MV-4-11 (cell line): Measurements from ENCODE around the gene RXFP2.

ENCODE experiments used
- DNase-seq: peaks from one replicate; lab custom pipeline; 2025; lab: John Stamatoyannopoulos, UW

RXFP2 gene

DNA sequence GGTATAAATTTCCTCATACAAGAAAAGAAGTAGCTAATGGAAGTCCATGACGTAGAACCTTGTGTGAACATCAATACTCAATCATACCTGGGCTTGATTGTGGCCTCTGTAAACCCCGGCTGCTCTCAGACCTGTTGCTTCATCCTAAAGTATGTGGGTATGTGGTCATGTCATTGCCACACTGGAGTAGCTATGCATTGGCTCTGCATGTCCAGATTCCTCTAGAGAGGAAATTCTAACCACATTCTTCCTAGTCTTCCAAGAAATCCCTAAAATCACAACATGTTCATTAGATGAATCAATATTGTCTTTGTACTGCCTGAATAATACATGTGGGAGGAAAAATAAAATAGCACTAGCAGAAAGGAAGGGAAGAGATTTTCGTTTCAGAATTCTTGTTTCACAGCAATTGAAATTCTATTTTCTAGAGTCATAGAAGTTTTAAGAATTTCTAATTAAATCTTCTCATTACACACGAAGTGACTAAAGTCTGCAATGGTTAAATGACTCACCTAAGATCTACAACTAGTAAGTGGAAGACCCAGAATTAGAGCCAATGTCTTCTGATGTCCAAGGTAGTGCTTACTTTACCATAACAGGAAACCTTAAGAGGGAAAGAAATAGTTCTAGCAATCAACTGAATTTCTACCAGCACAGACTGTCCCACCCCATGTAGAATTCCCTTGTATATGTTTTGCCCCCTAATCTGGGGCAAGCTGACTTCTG, 28.0 kb downstream of the RXFP2 start:
- no peak for DNase-seq

DNA sequence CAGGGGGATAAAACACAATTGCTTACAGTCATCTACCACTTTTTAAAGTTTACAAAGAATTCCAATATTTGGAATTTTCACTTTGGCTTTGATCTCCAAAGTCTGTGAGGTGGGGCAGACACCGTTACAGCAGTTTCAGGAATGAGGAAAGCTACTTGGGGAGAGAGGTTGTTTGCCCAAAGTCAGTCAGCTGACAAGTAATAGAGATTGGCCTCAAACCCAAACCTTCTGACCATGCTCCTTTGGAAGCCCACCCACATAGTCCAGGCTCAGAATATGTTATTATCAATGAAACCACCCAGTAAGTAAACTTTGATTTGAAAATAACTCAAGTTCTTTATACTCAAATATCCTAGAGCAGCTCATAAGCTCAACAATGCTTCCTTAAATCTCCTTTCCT, 29.0 kb downstream of the RXFP2 start:
- no peak for DNase-seq

DNA sequence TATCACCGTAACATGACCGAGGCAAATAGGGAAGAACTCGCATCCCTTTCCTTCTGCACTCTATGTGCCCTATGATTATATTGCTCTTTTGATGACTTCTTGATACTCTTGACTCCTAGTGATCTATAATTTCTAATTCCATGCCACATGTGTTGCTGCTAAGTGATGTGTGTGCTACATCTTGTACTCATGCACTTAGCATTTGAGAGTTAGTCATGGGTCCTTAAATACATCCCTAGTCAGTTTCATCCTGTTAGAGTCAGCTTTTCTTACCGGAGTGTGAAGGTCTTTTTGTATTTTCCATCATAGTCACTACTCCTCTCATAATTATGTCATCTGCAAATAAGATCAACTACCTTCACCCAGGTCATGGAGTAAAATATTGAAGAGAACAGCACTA, 30.2 kb downstream of the RXFP2 start:
- DNase-seq: no peak

DNA sequence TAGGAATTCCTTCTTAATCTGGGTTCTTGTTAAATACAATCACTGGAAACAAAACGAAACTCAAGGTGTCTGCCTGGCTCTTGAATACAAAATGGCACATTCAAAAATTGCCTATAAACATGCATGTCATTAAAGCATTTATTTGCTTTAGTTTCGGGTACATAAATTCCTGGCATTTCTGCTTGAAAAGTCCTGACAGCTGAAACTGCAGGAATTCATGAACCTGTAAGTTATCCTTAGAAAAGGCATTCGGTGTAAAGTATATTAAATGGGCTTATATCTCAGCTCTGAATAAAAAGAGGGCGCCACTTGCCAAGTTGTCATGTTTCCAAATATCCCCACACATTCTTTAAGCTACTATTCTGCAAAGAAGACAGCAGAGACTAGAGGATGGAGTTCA, 32.9 kb downstream of the RXFP2 start:
- no peak for DNase-seq

DNA sequence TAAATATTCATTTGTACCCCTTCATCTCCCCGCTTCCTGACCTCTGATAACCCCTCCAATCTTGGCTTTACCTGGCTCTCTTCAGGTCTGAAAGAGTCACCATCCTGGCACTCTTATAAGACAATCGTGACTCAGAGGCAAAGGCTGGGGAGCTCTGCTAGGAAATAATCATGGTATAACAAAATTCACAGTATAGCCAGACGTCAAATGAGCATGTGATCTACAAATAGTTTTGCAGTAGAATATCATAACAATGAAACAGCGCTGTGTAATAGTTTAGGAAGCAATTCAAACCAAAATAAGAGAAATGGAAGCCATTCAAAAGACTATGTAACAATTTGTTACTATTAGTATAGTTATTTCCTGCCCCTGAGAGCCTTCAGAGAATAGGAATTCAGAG, 34.2 kb downstream of the RXFP2 start:
- no peak for DNase-seq

DNA sequence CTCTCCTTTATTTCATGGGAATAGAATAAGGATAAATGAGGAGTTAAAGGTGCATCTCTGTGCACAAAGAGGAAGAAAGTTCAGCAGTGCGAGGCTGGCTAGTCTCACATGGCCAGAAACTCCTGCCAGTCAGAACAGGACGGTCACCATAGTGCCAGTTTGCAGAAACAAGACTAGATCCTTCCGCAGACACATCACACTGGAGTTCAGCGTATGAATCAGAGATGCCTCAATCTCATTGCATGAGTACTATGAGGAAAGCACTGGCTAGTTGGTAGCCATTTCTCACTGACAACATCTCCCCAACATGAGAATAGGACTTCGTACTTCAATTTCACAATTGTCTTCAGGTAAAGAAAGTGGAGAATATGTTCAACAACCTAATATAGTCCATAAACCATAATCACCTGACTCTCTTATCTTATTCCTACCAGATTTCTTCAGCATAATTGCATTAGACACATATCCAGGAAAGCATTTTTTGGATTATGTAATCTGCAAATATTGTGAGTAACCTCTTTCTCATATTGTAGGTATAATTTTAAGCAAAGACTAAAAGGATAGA, 34.9 kb downstream of the RXFP2 start:
- DNase-seq: no peak

DNA sequence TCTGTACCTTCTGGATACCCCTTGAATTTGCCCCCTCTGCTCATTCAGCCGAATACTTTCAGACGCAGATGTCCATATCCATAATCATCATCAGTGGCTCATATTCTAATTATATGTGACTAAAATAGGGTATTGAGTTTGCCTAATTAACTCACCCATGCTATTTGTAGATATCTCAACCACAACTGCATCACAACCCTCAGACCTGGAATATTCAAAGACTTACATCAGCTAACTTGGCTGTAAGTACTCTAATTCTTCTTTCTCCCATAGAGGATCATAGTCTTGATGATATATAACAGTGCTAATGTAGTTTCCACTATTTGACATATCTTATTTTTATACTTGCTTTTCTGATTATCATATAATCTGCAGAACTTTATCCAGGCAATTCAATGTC, 35.8 kb downstream of the RXFP2 start:
- no peak for DNase-seq

DNA sequence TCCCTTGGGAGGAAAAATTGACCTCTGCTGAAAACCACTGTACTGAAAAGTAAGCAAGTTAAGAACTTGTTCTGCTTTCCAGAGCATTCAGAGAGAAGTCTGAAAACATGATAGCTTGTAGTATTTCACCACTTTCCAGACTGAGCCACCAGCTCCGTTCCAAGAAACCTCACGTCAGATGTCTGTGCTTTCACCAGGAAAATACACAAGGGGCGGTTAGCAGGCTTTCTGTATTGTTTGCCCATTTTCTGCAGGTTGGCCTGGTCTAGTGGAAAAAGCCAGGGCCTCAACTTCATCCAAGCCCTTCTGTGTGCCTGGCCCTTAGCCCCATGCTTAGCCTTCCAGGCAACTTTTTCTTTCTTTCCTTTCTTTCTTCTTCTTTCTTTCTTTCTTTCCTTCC, 36.4 kb downstream of the RXFP2 start:
- peak; percentile 67 for DNase-seq

DNA sequence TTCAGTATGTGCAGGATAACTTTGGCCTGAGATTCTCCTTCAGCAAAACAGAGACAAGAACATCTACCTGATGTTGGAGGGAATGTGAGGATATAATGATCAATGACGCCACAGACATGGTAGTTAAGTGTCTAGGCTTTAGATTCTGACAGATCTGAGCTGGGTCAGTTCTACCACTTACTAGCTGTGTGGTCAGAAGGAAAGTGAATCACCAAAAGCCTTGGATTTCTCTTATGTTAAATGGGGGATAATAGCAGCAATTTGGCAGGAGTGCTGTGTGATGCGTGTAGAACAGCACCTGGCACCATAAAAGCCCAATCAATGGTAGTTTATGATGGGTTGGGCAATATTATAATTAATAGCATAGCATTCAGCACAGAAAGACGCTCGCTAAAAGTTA, 41.7 kb downstream of the RXFP2 start:
- DNase-seq: no peak

DNA sequence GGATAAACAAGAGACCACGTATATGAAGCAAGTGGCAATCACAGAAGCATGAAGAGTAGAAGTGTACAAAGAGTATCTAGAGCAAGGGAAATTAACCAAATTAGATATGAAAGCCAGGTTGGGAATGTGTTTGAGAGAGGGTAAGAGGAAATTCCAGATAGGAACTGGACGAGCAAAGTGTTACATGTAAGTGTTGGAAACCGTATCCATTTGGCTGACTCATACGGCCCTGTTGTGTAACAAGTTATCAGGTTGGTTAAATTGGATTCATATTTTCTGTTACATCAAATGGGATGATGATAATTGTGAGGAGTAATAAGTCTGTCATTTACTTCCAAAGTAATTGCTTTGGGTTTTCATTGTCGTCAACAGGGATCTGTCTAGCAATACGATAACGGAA, 46.7 kb downstream of the RXFP2 start:
- no peak for DNase-seq

DNA sequence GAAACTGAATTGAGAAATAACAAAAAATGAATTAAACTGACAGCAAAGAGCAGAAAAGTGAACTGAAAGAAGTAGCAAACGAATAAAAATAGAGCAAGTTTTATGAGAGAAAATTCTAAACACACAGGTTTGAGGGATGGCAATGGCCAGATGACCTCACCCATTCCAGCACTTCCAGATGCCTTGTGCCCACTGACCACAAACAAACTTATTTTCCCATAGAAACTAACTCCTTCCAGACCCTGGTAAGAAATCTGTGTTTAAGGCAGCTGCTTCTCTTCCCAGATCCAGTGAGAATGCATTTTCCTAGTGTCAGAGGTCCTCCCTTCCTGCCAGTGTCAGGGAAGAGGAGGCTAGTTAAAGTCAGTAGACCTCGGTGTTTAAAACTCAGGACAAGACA, 51.7 kb downstream of the RXFP2 start:
- DNase-seq: peak; percentile 69

DNA sequence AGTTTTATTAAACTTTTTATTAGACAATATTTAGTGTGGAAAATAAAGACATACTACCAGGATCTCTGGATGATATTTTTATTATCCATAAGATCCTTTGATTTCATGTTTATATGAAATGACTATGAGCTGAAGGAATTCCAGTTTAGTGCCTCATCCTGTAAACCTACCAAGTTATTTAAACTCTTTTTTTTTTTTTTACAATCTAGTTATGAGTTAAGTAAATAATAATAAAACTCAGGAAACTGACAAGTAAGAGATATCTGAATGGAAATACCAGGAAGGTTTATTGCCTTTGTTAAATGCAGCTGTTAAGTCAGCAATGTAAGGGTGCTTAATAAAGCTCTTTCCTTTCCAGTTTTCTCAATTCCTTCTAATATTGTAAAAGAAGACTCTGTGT, 53.9 kb downstream of the RXFP2 start:
- DNase-seq: no peak

DNA sequence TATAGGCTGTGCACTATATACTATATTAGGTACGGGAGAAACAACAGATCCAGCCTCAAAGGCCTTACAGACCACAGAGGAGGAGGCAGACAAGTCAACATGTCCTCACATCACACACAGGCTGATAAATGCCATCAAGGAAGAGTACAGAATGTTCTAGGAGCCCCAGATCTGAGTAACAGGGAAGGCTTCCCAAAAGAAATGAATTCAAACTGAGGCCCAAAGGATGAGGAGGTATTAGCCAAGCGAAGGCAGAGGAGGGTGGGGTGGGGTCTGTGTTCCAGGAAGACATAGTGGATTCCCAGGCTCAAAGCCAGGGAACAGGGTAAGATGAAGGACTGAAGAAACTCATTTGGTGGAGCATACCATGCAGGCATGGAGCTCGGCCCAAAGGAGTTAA, 55.1 kb downstream of the RXFP2 start:
- DNase-seq: no peak

DNA sequence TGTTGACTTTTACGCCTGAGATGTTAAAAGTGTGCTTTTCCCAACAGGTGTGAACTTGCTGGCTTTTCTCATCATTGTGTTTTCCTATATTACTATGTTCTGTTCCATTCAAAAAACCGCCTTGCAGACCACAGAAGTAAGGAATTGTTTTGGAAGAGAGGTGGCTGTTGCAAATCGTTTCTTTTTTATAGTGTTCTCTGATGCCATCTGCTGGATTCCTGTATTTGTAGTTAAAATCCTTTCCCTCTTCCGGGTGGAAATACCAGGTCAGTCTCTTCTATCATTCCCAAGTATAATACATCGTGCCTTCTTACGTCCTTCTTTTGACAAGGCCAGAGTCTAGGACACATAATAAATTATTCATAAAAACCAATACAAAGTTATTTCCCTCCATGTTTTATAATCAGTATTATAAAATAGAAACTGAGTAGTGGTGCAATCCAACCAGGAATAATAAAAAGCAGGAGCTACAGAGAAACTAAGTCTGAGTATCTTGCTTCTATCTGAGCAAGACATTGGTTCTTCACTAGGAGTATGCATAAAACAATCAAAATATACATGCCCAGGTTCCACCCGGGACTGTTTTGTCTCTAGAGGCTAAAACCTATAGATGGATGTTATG, 57.9 kb downstream of the RXFP2 start:
- DNase-seq: peak; percentile 25

DNA sequence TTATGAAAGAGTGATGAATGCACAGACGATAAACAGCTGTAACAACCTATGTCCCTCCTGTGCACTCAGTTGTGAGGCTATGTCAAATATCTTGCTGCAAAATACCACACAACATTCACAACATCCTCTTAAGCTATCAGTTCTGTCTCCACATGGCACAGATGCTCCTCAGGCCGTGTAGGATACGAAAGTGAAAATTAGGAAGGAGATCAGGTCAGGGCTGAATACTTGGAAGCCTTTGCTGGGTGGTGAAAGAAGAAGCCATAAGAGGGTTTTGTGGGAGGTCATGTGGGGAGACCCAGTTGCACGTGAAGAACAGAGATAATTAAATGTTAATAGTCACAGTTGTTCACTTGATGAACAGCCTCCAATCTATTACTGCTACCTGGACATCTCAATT, 58.9 kb downstream of the RXFP2 start:
- peak; percentile 97 for DNase-seq

DNA sequence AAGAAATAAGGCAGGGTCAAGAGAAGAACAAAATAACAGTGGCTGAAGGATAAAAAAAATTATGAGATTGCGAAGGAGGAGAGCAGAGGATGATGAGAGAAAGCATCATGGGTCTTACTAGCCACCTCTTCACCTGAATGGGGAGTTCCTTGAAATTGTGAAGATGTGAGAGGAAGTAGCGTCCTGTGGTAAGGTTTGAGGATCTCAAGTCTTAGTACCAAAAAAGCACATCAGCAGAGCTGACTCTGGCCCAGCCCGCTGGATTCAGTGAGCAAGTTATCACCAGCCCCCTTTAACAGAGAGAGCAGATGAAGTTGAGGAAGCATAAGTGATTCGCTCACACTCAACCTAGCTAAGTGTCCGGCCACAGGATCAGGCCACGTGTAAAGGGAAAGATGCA, 61.8 kb downstream of the RXFP2 start:
- no peak for DNase-seq

DNA sequence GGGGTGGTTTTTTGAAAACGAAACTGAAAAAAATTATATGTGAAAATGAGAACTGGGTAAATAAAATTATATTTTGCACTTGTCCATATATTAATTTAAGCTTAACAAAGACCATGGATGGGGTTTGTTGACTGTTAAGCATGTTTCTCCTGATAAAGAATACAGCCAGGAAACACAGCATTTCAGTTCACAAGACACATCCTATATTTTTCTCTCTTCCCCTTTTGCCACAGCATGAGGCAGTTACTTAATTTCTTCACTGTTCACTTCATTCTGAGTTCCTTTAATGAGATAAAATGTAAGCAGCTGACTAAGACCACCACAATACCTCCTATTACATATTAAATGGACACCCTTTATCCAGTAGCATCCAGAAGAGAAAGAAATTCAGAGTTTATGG, 64.0 kb downstream of the RXFP2 start:
- peak; percentile 74 for DNase-seq

DNA sequence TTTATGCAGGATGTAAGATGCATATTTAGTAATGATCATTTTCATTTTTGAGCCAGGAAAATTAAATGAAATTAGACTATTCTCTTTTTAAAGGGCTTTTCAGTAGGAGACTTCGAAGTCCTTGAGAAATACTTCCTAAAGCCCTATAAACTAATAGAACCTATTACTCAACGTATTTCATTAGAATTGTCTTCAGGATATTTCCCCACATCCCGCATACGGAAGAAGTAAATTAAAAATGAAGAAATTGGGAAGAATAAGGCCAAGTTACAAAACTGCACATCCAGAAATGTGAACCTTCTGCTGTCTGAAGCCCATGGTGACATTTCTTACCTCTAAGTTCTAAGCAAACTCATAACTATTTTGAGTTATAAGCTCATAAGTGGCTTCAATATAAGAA, 66.5 kb downstream of the RXFP2 start:
- no peak for DNase-seq

DNA sequence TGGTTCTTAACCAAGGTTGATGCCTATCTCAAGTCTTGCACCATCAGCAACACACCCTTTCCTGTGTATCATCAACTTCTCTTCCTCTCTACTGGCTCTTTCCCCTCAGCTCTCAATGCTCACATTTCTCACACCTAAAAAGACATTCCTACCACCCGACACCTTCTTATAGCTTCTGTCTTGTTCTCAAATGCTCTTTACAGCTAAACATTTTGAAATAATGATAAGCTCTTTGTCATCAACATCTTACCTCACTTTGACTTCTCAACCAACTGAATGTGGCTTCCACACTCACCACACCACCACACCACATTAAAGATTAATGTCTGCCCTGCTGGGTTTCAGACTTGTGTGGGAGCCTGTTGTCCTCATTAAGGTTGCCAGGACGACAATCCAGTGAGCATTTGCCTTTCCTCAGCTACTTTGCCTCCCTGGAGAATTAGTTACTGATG, 67.8 kb downstream of the RXFP2 start:
- DNase-seq: peak; percentile 83

DNA sequence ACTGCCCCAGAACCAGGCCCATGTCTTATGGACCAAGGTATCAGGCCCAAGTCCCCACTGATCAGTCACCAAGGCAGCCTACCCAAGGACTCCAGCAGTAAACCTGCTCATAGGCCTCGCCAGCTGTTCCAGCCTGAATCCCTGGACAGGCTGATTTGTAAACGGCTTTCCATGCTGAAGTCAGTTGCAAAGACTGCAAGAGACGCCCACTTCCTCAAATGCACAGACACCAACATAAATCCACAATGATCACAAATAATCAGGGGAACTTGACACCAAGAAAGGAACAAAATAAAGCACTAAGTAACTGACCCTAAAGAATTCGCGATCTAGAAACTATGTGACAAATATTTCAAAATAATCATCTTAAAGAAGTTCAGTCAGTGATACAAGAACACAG, 75.2 kb downstream of the RXFP2 start:
- peak; percentile 87 for DNase-seq

DNA sequence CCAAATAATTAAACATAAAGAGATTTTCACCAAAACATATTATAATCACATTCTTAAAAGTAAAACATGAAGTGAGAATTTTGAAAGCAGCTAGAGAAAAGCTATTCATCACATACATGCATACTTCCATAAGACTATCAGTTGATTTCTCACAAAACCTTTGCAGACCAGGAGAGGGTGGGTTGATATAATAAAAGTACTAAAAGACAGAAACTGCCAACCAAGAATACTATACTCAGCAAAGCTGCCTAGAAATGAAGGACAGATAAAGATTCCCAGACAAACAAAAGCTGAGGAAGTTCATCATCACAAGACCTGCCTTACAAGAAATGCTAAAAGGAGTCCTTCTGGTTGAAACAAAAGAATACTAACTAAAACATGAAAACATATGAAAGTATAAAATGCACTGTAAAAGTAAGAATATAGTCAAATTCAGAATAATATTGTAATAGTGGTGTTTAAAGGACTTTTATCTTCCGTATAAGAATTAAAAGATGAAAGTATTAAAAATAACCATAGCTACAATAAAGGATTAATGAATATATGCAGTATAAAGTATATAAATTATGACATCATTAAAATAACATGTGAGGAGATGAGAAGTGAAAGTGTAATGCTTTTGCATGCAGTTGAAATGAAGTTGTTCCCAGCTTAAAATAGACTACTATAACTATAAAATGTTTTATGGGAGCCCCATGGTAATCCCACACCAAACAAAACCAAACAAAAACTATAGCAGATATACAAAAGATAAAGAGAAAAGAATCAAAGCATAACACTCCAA, 76.2 kb downstream of the RXFP2 start:
- DNase-seq: no peak

DNA sequence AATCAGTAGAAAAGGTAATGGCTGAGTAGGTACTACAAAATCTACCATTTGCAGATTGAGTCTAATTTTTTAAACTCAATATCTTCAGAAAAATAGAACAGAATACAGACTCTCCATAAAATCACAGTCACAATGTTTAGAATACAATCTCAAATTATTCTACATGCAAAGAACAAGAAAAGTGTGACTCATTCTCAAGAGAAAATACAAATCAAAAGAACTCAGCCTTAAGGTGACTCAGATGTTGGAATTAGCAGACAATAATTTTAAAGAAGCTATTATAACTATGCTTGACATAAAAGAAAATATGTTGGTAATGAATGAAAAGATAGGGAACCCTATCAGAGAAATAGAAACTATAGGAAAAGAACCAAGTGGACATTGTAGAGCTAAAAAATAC, 78.9 kb downstream of the RXFP2 start:
- no peak for DNase-seq
